SK-N-SH (cell line): ENCODE measurements around the gene RAB4B.

Source experiments
- CHD2 ChIP-seq: fragments of 150-350 bp; IDR thresholded peaks from 2 replicates; pipeline ENCODE4 v1.6.1; 2018; ENCODE audit warnings: low read length; ENCODE audit not compliant: partially characterized antibody
- CTCF ChIP-seq: fragments of 200-600 bp; sonication (generic); IDR thresholded peaks from 2 replicates; pipeline ENCODE4 v1.6.1; 2017; ENCODE audit warnings: antibody characterized with exemption, mild to moderate bottlenecking, moderate library complexity
- EP300 ChIP-seq, 2 experiments: IDR thresholded peaks; 2 replicates each; pipeline versions ENCODE4 v1.4.0 to v1.6.1; 2012; ENCODE audit warnings: borderline replicate concordance in 1 of 2, low read depth in 1 of 2, low read length in 1 of 2
- EZH2phosphoT487 ChIP-seq: fragments of 200-600 bp; sonication (generic); IDR thresholded peaks from 2 replicates; pipeline ENCODE4 v1.6.1; 2017; ENCODE audit warnings: low read depth, mixed run types, mild to moderate bottlenecking, antibody characterized with exemption, moderate library complexity, borderline replicate concordance
- JUND ChIP-seq: IDR thresholded peaks from 2 replicates; pipeline ENCODE4 v1.4.0; 2012
- SIN3A ChIP-seq: IDR thresholded peaks from 2 replicates; pipeline ENCODE4 v1.6.1; 2012; ENCODE audit warnings: low read depth, mild to moderate bottlenecking, low read length, moderate library complexity, borderline replicate concordance
- USF1 ChIP-seq: IDR thresholded peaks from 2 replicates; pipeline ENCODE4 v1.4.0; 2012; ENCODE audit warnings: low read depth, borderline replicate concordance
- USF2 ChIP-seq: fragments of 150-350 bp; IDR thresholded peaks from 2 replicates; pipeline ENCODE4 v1.6.1; 2017; ENCODE audit warnings: antibody characterized with exemption, low read length, low read depth, borderline replicate concordance

GRCh38 chr19:40777937-40778705 lies at the start of gene RAB4B:
- TF ChIP-seq USF1 (peak; percentile 58; the same call in 1 of the 2 replicates), CTCF (no peak), SIN3A (peak; percentile 41; the same call in 1 of the 2 replicates), CHD2 (peak; percentile 92), EZH2phosphoT487 (no peak), USF2 (no peak), JUND (no peak), EP300 (IDR thresholded peaks at IDR 0.05; ENCODE audit: borderline replicate concordance in 1 of 2, low read depth in 1 of 2, low read length in 1 of 2) (no peak)
